Brain microvascular endothelial cell (primary cell): ENCODE measurements around the gene RAD51AP1.

ENCODE experiments used
- DNase-seq: peaks from one replicate; pipeline ENCODE4 v3.0.0-alpha.2; 2020
- H3K27ac ChIP-seq: fragments of 250-450 bp; sonication (Bioruptor Pico); 2 replicates; pipeline ENCODE4 v1.5.1; 2020; ENCODE audit warnings: mild to moderate bottlenecking, moderate library complexity
- H3K27me3 ChIP-seq: fragments of 250-450 bp; sonication (Bioruptor Pico); replicated peaks from 2 replicates; pipeline ENCODE4 v1.5.1; 2020; ENCODE audit warnings: mild to moderate bottlenecking
- H3K36me3 ChIP-seq: fragments of 250-450 bp; sonication (Bioruptor Pico); replicated peaks from 2 replicates; pipeline ENCODE4 v1.5.1; 2020; ENCODE audit warnings: mild to moderate bottlenecking
- H3K4me3 ChIP-seq: 2 replicates; pipeline ENCODE4 v1.5.1; 2011; ENCODE audit warnings: low read depth, mild to moderate bottlenecking, control low read depth, low read length, moderate library complexity
- in situ Hi-C: cut with HindIII; loops from 2 replicates; pipeline ENCODE4 v1.10.0; 2017; ENCODE audit warnings: low sequenced_read_pairs, low pct_ligation_motif_present
- TF ChIP-seq, protein P1 (sequence below): IDR thresholded peaks from 2 replicates; pipeline ENCODE4 v1.5.1; 2011; ENCODE audit warnings: low read depth, mild to moderate bottlenecking, moderate library complexity, low read length, control low read depth, inconsistent platforms; ENCODE audit errors: missing control alignments

RAD51AP1 gene

DNA sequence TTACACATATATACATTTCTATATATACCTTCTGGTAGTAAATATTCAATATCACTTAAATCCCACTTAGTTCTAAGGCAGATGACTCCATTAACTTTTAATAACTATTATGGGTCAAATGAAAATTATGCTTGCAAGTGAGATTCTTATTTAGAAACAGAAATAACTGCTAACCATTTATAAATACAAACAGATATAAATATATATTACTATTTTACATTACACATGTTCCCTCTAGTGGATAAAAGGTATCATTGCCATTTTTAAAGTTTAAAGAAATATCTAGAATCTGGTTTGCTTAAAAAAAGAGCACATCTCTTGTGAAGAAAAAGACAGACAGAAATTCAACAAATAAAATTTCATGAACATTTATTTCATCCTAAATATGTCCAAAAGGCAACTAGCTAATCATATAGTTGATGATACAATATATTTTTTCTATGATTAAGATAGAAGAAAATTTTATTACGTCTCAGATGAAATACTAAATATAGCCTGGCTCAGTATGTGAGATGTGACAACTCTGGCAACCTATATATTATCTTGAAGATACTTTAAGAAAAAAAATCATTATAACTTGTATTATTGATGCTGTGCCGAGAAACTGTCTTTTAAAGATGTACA, 11.7 kb upstream of the RAD51AP1 start:
- Histone ChIP-seq H3K27ac (no peak overlapping the region), H3K27me3 (no peaks in the 10 kb centered on the region), H3K4me3 (no peak overlapping the region), H3K36me3 (peaks cover 16% of the 10 kb centered on the region)
- no peak for DNase-seq
- in situ Hi-C loops = no loop called here
- TF ChIP-seq, protein P1, sequence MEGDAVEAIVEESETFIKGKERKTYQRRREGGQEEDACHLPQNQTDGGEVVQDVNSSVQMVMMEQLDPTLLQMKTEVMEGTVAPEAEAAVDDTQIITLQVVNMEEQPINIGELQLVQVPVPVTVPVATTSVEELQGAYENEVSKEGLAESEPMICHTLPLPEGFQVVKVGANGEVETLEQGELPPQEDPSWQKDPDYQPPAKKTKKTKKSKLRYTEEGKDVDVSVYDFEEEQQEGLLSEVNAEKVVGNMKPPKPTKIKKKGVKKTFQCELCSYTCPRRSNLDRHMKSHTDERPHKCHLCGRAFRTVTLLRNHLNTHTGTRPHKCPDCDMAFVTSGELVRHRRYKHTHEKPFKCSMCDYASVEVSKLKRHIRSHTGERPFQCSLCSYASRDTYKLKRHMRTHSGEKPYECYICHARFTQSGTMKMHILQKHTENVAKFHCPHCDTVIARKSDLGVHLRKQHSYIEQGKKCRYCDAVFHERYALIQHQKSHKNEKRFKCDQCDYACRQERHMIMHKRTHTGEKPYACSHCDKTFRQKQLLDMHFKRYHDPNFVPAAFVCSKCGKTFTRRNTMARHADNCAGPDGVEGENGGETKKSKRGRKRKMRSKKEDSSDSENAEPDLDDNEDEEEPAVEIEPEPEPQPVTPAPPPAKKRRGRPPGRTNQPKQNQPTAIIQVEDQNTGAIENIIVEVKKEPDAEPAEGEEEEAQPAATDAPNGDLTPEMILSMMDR = peak; percentile 15

DNA sequence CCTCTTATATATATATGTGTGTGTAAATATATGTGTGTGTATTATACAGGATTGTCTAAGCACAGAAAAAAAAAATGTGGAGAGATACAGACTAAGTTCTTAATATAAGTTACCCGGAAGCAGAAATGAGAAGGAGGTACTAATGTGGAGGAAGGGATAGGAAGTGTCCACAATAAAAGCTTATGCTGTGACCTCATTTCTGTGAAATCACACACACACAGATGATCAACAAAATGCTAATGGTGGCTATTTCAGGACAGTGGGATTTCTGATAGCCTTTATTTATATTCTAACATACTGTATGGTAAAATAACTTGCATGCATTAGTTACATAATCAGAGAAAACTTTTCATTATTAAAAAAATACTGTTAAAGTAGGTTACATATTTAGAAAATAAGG, 8.5 kb upstream of the RAD51AP1 start:
- in situ Hi-C loops = no loop called here
- no peak for DNase-seq
- H3K27ac ChIP-seq = no peak overlapping the region
- TF ChIP-seq, protein P1 = no peak
- no peaks in the 10 kb centered on the region for H3K27me3 ChIP-seq
- no peak overlapping the region for H3K4me3 ChIP-seq
- H3K36me3 ChIP-seq = peaks cover 4% of the 10 kb centered on the region

DNA sequence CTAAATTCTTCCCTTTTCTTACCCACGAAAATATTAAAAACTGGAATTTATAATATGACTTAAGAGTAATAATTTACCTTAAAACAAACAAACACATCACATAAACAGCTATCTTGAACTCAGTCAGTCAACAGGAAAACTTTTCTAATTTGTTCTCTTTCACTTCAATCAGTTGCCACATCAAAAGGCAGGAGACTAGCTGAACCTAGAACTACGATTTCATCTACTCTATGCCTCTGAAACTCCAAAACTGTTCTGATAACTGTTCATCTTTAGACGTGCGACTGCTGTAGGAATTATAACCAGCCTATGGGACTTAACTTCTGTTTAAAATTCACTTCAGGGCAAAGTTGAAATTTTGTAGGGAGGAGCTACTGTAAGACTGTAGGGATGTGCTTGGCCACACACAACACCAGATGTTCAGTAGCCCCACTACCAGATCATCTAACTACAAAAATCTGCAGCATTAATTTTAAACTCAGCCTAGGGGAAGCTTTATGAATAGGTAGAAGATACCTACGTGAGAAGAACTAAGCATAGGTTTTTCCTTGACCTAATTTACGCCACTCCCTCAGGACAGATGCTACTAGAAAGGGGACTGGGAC, 7.6 kb upstream of the RAD51AP1 start:
- Histone ChIP-seq H3K4me3 (no peak overlapping the region), H3K27ac (no peak overlapping the region), H3K27me3 (no peaks in the 10 kb centered on the region), H3K36me3 (peaks cover 2% of the 10 kb centered on the region)
- TF ChIP-seq, protein P1 = no peak
- DNase-seq = no peak
- in situ Hi-C loops = no loop called here

DNA sequence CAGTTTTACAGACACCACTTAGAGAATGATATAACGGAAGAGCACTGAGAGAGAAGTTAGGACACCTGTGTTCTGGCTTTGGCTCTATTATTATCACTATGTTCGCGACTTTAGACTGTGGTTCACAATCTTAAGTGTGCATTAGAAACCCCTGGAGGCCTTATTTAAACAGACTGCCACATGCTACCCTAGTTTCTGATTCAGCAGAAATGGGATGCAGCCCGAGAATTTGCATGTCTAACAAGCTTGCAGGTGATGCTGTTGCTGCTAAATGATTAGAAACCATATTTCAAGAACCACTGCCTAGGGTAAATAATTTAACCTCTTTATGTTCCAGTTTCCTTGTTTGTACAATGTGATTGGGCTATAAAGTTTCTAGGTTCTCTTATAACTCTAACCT, 3.6 kb upstream of the RAD51AP1 start:
- in situ Hi-C loops = no loop called here
- Histone ChIP-seq H3K36me3 (peaks cover 2% of the 10 kb centered on the region), H3K27me3 (no peaks in the 10 kb centered on the region), H3K27ac (no peak overlapping the region), H3K4me3 (no peak overlapping the region)
- no peak for DNase-seq
- TF ChIP-seq, protein P1 = no peak

DNA sequence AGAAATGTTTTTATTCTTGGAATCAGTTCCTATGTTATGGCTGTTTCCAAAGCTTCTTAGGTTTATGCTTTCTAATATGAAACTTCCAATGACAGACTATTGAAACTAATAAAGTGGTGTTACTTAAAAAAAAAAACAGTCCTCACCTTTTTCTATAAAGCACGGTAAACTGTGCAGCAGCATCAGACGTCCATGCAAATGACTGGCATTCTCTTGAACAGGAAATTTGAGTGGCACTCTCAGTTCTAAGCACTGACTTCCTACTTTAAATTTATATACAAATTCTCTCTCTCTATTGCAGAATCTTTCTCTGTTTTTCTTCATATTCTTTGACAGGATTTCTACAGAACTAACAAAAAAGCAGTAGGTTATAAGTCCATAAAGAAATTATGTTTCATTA, 2.8 kb upstream of the RAD51AP1 start:
- TF ChIP-seq, protein P1 = no peak
- no peak overlapping the region for H3K4me3 ChIP-seq
- in situ Hi-C loops = no loop called here
- peaks cover 2% of the 10 kb centered on the region for H3K36me3 ChIP-seq
- H3K27ac ChIP-seq = no peak overlapping the region
- no peak for DNase-seq
- no peaks in the 10 kb centered on the region for H3K27me3 ChIP-seq
